GF-D8 (cell line): ENCODE measurements around the gene ALDH1A1.

ENCODE experiments used
- DNase-seq: peaks from one replicate; lab custom pipeline; 2025; lab: John Stamatoyannopoulos, UW

ALDH1A1 gene

GRCh38 chr9:72979405-72980100 lies 26.7 kb upstream of the ALDH1A1 start:
- no peak for DNase-seq

GRCh38 chr9:72978744-72979143 lies 25.9 kb upstream of the ALDH1A1 start:
- no peak for DNase-seq

- no peak for DNase-seq
These were observed 24.8 kb upstream of the ALDH1A1 start for GRCh38 chr9:72977670-72978069.

- DNase-seq: no peak
These were observed 21.6 kb upstream of the ALDH1A1 start for GRCh38 chr9:72974501-72974900.

GRCh38 chr9:72972636-72973035 lies 19.8 kb upstream of the ALDH1A1 start:
- no peak for DNase-seq

- no peak for DNase-seq
These were observed 18.6 kb upstream of the ALDH1A1 start for GRCh38 chr9:72971411-72971810.

GRCh38 chr9:72960446-72960845 lies 7.6 kb upstream of the ALDH1A1 start:
- no peak for DNase-seq

GRCh38 chr9:72958485-72959281 lies 5.8 kb upstream of the ALDH1A1 start:
- DNase-seq: no peak

GRCh38 chr9:72955571-72955970 lies 2.7 kb upstream of the ALDH1A1 start:
- DNase-seq: no peak

- no peak for DNase-seq
These were observed 2.2 kb upstream of the ALDH1A1 start for GRCh38 chr9:72955126-72955455.

- no peak for DNase-seq
These were observed 1.7 kb upstream of the ALDH1A1 start for GRCh38 chr9:72954431-72955125.

- DNase-seq: no peak
These were observed 517 bp downstream of the ALDH1A1 start for GRCh38 chr9:72952381-72952690.

- DNase-seq: no peak
These were observed 1.1 kb downstream of the ALDH1A1 start for GRCh38 chr9:72951520-72952380.

GRCh38 chr9:72950875-72951442 lies 1.9 kb downstream of the ALDH1A1 start:
- no peak for DNase-seq

GRCh38 chr9:72949918-72950325 lies 2.9 kb downstream of the ALDH1A1 start:
- DNase-seq: no peak

GRCh38 chr9:72949244-72949582 lies 3.6 kb downstream of the ALDH1A1 start:
- DNase-seq: no peak

- DNase-seq: no peak
These were observed 4.1 kb downstream of the ALDH1A1 start for GRCh38 chr9:72948575-72949243.

- no peak for DNase-seq
These were observed 4.8 kb downstream of the ALDH1A1 start for GRCh38 chr9:72947984-72948465.

GRCh38 chr9:72946821-72947220 lies 6.0 kb downstream of the ALDH1A1 start:
- no peak for DNase-seq

- no peak for DNase-seq
These were observed 6.5 kb downstream of the ALDH1A1 start for GRCh38 chr9:72946318-72946717.

- no peak for DNase-seq
These were observed 7.5 kb downstream of the ALDH1A1 start for GRCh38 chr9:72945391-72945790.
